ENCODE measurements around the gene OR4N5.

Gene OR4N5

DNA sequence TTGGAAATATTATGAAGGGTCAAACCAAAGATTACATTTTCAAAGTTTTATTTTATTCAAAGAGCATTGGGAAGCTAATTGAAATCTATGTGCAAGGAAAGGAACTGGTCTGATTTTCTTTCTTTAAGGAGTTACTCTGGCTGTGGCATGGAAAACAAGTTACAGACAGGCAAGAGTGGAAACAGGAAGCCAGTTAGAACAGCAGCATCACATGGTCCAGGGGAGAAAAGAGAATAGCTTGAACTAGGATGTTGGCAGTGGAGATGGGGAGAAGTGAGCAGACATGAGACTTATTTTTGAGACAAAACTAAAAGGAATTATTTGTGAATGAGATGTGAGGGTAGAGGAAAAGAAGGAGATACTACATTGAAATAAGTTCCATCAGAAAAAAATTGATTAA is 55.5 kb downstream of the OR4N5 start:
- DNase-seq (ENCODE audit: low read depth in 3 of 3, low spot score in 1 of 3), result no peak
